GM23338 (cell line): ENCODE data around the gene MKX. TPM values are rescaled to one million over a fixed set of nuclear protein-coding genes. Genes with fewer than 3 reads are reported as not detected.

Experiments used
- ATAC-seq: fragments of 200-7000 bp; cut with Tn5 transposase; 3 replicates; pipeline ENCODE4 v1.9.1; 2020
- DNase-seq: peaks from one replicate; pipeline ENCODE4 v3.0.0-alpha.2; 2015; ENCODE audit warnings: low spot score
- H2AFZ ChIP-seq: fragments of 200-600 bp; sonication (generic); 2 replicates; pipeline ENCODE4 v1.8.0; 2016; ENCODE audit warnings: antibody characterized with exemption, mild to moderate bottlenecking, moderate library complexity
- H3F3A ChIP-seq: fragments of 200-600 bp; sonication (generic); replicated peaks from 2 replicates; pipeline ENCODE4 v1.8.0; 2017; ENCODE audit warnings: antibody characterized with exemption, mixed run types, low read depth
- H3K27ac ChIP-seq: fragments of 200-600 bp; sonication (generic); 2 replicates; pipeline ENCODE4 v1.6.1; 2016; ENCODE audit warnings: low read depth
- H3K27me3 ChIP-seq: fragments of 200-600 bp; sonication (generic); 2 replicates; pipeline ENCODE4 v1.8.0; 2016; ENCODE audit warnings: mild to moderate bottlenecking, mixed run types, moderate library complexity; ENCODE audit not compliant: insufficient read depth
- H3K36me3 ChIP-seq: fragments of 200-600 bp; sonication (generic); 2 replicates; pipeline ENCODE4 v1.8.0; 2016; ENCODE audit warnings: mild to moderate bottlenecking; ENCODE audit not compliant: insufficient read depth
- H3K4me1 ChIP-seq: fragments of 200-600 bp; sonication (generic); 2 replicates; pipeline ENCODE4 v1.8.0; 2016; ENCODE audit warnings: mild to moderate bottlenecking, moderate library complexity; ENCODE audit not compliant: insufficient read depth
- H3K4me2 ChIP-seq: fragments of 200-600 bp; sonication (generic); 2 replicates; pipeline ENCODE4 v1.7.1; 2017; ENCODE audit warnings: mixed run types
- H3K4me3 ChIP-seq: fragments of 200-600 bp; sonication (generic); 2 replicates; pipeline ENCODE4 v1.6.1; 2016; ENCODE audit warnings: mixed run types
- H3K79me2 ChIP-seq: fragments of 200-600 bp; sonication (generic); replicated peaks from 2 replicates; pipeline ENCODE4 v1.8.0; 2017; ENCODE audit warnings: mild to moderate bottlenecking; ENCODE audit not compliant: insufficient read depth
- H3K9me2 ChIP-seq: fragments of 200-600 bp; sonication (generic); 2 replicates; pipeline ENCODE4 v1.8.0; 2017; ENCODE audit not compliant: insufficient read depth
- H4K20me1 ChIP-seq: fragments of 200-600 bp; sonication (generic); replicated peaks from 2 replicates; pipeline ENCODE4 v1.8.0; 2017; ENCODE audit warnings: mild to moderate bottlenecking; ENCODE audit not compliant: insufficient read depth
- H3K27ac Mint-ChIP-seq: 2 replicates; pipeline ENCODE4 v1.8.0; 2020; ENCODE audit warnings: inconsistent platforms, mild to moderate bottlenecking, moderate library complexity, mixed read lengths
- H3K27me3 Mint-ChIP-seq: 3 replicates; pipeline ENCODE4 v1.8.0; 2022; ENCODE audit warnings: low read depth, mild to moderate bottlenecking, moderate library complexity, mixed read lengths, inconsistent platforms; ENCODE audit not compliant: insufficient read depth, poor library complexity
- H3K36me3 Mint-ChIP-seq: 3 replicates; pipeline ENCODE4 v1.8.0; 2021; ENCODE audit warnings: low read depth, mild to moderate bottlenecking, inconsistent platforms, moderate library complexity, mixed read lengths
- H3K4me1 Mint-ChIP-seq: 3 replicates; pipeline ENCODE4 v1.8.0; 2020; ENCODE audit warnings: mild to moderate bottlenecking, inconsistent platforms, mixed read lengths
- H3K4me3 Mint-ChIP-seq: 3 replicates; pipeline ENCODE4 v1.8.0; 2021; ENCODE audit warnings: moderate library complexity, mild to moderate bottlenecking, inconsistent platforms, mixed read lengths
- H3K9me3 Mint-ChIP-seq: 3 replicates; pipeline ENCODE4 v1.8.0; 2020; ENCODE audit warnings: moderate library complexity, mild to moderate bottlenecking, inconsistent platforms, mixed read lengths
- CREB1 ChIP-seq: fragments of 250-450 bp; sonication (Bioruptor Pico); IDR thresholded peaks from 2 replicates; pipeline ENCODE4 v1.5.0; 2020; ENCODE audit warnings: low read depth, mild to moderate bottlenecking, moderate library complexity
- EZH2phosphoT487 ChIP-seq: fragments of 200-600 bp; sonication (generic); IDR thresholded peaks from one replicate; pipeline ENCODE4 v1.8.1; 2018; ENCODE audit warnings: antibody characterized with exemption; ENCODE audit not compliant: unreplicated experiment
- JUNB ChIP-seq: IDR thresholded peaks from one replicate; pipeline ENCODE4 v1.6.1; 2016; ENCODE audit warnings: antibody characterized with exemption; ENCODE audit not compliant: unreplicated experiment
- NANOG ChIP-seq: IDR thresholded peaks from 2 replicates; pipeline ENCODE4 v1.6.1; 2016; ENCODE audit warnings: antibody characterized with exemption, borderline replicate concordance
- POLR2AphosphoS5 ChIP-seq: IDR thresholded peaks from 2 replicates; pipeline ENCODE4 v1.6.1; 2016; ENCODE audit warnings: antibody characterized with exemption, low read depth
- STAT1 ChIP-seq: IDR thresholded peaks from one replicate; pipeline ENCODE4 v1.6.1; 2016; ENCODE audit warnings: antibody characterized with exemption; ENCODE audit not compliant: unreplicated experiment
- ZNF331 ChIP-seq: fragments of 250-450 bp; sonication (Bioruptor Pico); IDR thresholded peaks from 2 replicates; pipeline ENCODE4 v1.5.0; 2020; ENCODE audit warnings: low read depth, mild to moderate bottlenecking, moderate library complexity
- polyA plus RNA-seq: library from polyadenylated mRNA; unstranded; fragments of >200 nt; fragmentation: Nextera tagmentation; extraction: Ambion mirVana; gene quantifications from 2 replicates; pipeline ENCODE4 v1.2.1, GENCODE V29; 2016
- total RNA-seq: library from RNA; depleted of rRNA; stranded (reverse); fragments of >200 nt; shearing (Covaris generic); gene quantifications from 2 replicates; pipeline ENCODE4 v1.2.3, GENCODE V29; 2014
- TF ChIP-seq, protein P1 (sequence below): fragments of 250-450 bp; sonication (Bioruptor Pico); IDR thresholded peaks from 2 replicates; pipeline ENCODE4 v1.5.0; 2020; ENCODE audit warnings: mild to moderate bottlenecking, moderate library complexity
- TF ChIP-seq, protein P2 (sequence below): IDR thresholded peaks from one replicate; pipeline ENCODE4 v1.6.1; 2018; ENCODE audit warnings: antibody characterized with exemption; ENCODE audit not compliant: unreplicated experiment
- TF ChIP-seq, protein P3 (sequence below): IDR thresholded peaks from 2 replicates; pipeline ENCODE4 v1.6.1; 2016; ENCODE audit warnings: antibody characterized with exemption

Gene MKX
- total and polyA plus RNA-seq, 2 experiments from 2014 or later = 0.66 to 0.97 TPM

DNA sequence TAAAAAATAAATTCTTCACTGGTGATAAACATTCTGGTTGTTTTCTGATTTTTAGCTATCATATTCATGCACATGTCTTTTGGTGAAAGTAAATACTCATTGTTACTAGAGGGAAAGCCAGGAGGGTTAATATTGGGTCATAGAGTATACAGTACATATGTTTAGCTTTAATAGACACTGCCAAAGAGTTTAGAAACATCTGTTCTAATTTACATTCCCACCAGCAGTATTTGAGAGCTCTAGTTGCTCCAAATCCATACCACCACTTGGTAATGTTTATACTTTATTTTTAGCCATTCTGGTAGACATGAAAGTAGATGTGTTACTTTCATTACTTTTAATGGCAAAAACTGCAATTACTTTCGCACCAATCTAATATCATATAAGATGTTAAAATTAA lies 108.8 kb downstream of the MKX start:
- no peak overlapping the region for H3K4me3 ChIP-seq
- TF ChIP-seq JUNB (no peak), EZH2phosphoT487 (no peak), STAT1 (no peak), NANOG (no peak), POLR2AphosphoS5 (no peak), ZNF331 (CRISPR knock-in tag) (no peak), CREB1 (CRISPR knock-in tag) (no peak)
- TF ChIP-seq, protein P1, sequence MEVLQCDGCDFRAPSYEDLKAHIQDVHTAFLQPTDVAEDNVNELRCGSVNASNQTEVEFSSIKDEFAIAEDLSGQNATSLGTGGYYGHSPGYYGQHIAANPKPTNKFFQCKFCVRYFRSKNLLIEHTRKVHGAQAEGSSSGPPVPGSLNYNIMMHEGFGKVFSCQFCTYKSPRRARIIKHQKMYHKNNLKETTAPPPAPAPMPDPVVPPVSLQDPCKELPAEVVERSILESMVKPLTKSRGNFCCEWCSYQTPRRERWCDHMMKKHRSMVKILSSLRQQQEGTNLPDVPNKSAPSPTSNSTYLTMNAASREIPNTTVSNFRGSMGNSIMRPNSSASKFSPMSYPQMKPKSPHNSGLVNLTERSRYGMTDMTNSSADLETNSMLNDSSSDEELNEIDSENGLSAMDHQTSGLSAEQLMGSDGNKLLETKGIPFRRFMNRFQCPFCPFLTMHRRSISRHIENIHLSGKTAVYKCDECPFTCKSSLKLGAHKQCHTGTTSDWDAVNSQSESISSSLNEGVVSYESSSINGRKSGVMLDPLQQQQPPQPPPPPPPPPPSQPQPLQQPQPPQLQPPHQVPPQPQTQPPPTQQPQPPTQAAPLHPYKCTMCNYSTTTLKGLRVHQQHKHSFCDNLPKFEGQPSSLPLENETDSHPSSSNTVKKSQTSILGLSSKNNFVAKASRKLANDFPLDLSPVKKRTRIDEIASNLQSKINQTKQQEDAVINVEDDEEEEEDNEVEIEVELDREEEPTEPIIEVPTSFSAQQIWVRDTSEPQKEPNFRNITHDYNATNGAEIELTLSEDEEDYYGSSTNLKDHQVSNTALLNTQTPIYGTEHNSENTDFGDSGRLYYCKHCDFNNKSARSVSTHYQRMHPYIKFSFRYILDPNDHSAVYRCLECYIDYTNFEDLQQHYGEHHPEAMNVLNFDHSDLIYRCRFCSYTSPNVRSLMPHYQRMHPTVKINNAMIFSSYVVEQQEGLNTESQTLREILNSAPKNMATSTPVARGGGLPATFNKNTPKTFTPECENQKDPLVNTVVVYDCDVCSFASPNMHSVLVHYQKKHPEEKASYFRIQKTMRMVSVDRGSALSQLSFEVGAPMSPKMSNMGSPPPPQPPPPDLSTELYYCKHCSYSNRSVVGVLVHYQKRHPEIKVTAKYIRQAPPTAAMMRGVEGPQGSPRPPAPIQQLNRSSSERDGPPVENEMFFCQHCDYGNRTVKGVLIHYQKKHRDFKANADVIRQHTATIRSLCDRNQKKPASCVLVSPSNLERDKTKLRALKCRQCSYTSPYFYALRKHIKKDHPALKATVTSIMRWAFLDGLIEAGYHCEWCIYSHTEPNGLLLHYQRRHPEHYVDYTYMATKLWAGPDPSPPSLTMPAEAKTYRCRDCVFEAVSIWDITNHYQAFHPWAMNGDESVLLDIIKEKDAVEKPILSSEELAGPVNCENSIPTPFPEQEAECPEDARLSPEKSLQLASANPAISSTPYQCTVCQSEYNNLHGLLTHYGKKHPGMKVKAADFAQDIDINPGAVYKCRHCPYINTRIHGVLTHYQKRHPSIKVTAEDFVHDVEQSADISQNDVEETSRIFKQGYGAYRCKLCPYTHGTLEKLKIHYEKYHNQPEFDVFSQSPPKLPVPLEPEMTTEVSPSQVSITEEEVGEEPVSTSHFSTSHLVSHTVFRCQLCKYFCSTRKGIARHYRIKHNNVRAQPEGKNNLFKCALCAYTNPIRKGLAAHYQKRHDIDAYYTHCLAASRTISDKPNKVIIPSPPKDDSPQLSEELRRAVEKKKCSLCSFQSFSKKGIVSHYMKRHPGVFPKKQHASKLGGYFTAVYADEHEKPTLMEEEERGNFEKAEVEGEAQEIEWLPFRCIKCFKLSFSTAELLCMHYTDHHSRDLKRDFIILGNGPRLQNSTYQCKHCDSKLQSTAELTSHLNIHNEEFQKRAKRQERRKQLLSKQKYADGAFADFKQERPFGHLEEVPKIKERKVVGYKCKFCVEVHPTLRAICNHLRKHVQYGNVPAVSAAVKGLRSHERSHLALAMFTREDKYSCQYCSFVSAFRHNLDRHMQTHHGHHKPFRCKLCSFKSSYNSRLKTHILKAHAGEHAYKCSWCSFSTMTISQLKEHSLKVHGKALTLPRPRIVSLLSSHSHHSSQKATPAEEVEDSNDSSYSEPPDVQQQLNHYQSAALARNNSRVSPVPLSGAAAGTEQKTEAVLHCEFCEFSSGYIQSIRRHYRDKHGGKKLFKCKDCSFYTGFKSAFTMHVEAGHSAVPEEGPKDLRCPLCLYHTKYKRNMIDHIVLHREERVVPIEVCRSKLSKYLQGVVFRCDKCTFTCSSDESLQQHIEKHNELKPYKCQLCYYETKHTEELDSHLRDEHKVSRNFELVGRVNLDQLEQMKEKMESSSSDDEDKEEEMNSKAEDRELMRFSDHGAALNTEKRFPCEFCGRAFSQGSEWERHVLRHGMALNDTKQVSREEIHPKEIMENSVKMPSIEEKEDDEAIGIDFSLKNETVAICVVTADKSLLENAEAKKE = no peak
- TF ChIP-seq, protein P2, sequence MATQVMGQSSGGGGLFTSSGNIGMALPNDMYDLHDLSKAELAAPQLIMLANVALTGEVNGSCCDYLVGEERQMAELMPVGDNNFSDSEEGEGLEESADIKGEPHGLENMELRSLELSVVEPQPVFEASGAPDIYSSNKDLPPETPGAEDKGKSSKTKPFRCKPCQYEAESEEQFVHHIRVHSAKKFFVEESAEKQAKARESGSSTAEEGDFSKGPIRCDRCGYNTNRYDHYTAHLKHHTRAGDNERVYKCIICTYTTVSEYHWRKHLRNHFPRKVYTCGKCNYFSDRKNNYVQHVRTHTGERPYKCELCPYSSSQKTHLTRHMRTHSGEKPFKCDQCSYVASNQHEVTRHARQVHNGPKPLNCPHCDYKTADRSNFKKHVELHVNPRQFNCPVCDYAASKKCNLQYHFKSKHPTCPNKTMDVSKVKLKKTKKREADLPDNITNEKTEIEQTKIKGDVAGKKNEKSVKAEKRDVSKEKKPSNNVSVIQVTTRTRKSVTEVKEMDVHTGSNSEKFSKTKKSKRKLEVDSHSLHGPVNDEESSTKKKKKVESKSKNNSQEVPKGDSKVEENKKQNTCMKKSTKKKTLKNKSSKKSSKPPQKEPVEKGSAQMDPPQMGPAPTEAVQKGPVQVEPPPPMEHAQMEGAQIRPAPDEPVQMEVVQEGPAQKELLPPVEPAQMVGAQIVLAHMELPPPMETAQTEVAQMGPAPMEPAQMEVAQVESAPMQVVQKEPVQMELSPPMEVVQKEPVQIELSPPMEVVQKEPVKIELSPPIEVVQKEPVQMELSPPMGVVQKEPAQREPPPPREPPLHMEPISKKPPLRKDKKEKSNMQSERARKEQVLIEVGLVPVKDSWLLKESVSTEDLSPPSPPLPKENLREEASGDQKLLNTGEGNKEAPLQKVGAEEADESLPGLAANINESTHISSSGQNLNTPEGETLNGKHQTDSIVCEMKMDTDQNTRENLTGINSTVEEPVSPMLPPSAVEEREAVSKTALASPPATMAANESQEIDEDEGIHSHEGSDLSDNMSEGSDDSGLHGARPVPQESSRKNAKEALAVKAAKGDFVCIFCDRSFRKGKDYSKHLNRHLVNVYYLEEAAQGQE = no peak
- TF ChIP-seq, protein P3, sequence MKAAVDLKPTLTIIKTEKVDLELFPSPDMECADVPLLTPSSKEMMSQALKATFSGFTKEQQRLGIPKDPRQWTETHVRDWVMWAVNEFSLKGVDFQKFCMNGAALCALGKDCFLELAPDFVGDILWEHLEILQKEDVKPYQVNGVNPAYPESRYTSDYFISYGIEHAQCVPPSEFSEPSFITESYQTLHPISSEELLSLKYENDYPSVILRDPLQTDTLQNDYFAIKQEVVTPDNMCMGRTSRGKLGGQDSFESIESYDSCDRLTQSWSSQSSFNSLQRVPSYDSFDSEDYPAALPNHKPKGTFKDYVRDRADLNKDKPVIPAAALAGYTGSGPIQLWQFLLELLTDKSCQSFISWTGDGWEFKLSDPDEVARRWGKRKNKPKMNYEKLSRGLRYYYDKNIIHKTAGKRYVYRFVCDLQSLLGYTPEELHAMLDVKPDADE = no peak
- no peak overlapping the region for H3K4me2 ChIP-seq
- ATAC-seq (no peak), DNase-seq (no peak)
- H3K9me3 Mint-ChIP-seq = no peaks in the 10 kb centered on the region; the same call in 2 of the 3 replicates
- H3K4me3 Mint-ChIP-seq = no peak overlapping the region
- H3K36me3 ChIP-seq = no peaks in the 10 kb centered on the region
- H3K79me2 ChIP-seq = no peaks in the 10 kb centered on the region
- no peaks in the 10 kb centered on the region for H3F3A ChIP-seq
- no peak overlapping the region for H3K27ac Mint-ChIP-seq
- no peak overlapping the region for H2AFZ ChIP-seq
- H3K36me3 Mint-ChIP-seq = no peaks in the 10 kb centered on the region
- no peaks in the 10 kb centered on the region for H3K4me1 ChIP-seq
- H3K27ac ChIP-seq = no peak overlapping the region
- no peaks in the 10 kb centered on the region for H3K9me2 ChIP-seq
- H4K20me1 ChIP-seq = no peaks in the 10 kb centered on the region
- H3K27me3 Mint-ChIP-seq = peaks cover 1% of the 10 kb centered on the region
- no peaks in the 10 kb centered on the region for H3K27me3 ChIP-seq
- no peaks in the 10 kb centered on the region for H3K4me1 Mint-ChIP-seq
